HepG2 (cell line): Measurements from ENCODE around the gene AHCYL2.

Experiments used
- KLF6 ChIP-seq: IDR thresholded peaks from 2 replicates; pipeline ENCODE4 v1.8.0; 2016; ENCODE audit warnings: missing biosample characterization, missing genetic modification reagents
- MAX ChIP-seq: IDR thresholded peaks from 2 replicates; pipeline ENCODE4 v1.6.1; 2012; ENCODE audit warnings: inconsistent platforms

GRCh38 chr7:129188892-129189660 lies 35.8 kb upstream of the AHCYL2 start:
- TF ChIP-seq KLF6 (no peak), MAX (peak; percentile 50)
